Epithelial cell of esophagus (primary cell): ENCODE data around the gene TGIF2LX.
"Not testable (repeated sequence)": the region's sequence is repeated elsewhere in the genome, so short reads cannot be mapped to it uniquely, and the experiment has no call there.

Experiments
- DNase-seq: peaks from one replicate; pipeline ENCODE4 v3.0.0; 2010; ENCODE audit warnings: low read depth
- H3K4me3 ChIP-seq: 2 replicates; pipeline ENCODE4 v1.5.1; 2011; ENCODE audit warnings: mild to moderate bottlenecking, low read length, control low read depth

TGIF2LX gene

GRCh38 chrX:89921665-89922064, at the start of gene TGIF2LX:
Gene TGIF2LX (plus strand): TSS chrX:89921908. CDS start chrX:89922086, 178 bp downstream.
- not testable (repeated sequence) for H3K4me3 ChIP-seq, DNase-seq

GRCh38 chrX:89922338-89922934, 728 bp downstream of the TGIF2LX start:
- not testable (repeated sequence) for DNase-seq, H3K4me3 ChIP-seq

GRCh38 chrX:89943077-89943476, 21.4 kb downstream of the TGIF2LX start:
- DNase-seq, H3K4me3 ChIP-seq: not testable (repeated sequence)

- DNase-seq, H3K4me3 ChIP-seq: not testable (repeated sequence)
These were observed 43.9 kb downstream of the TGIF2LX start for GRCh38 chrX:89965588-89965987.
